ENCODE results near the gene CPA4. TPM values are rescaled to one million over a fixed set of nuclear protein-coding genes. Genes with fewer than 3 reads are reported as not detected.
A peak's percentile ranks its signal among the peaks of the same experiment; 100 is the strongest.

The CPA4 gene
- total and polyA plus RNA-seq, 8 donors: 4.5 to 12.4 (median 6.4) TPM

GRCh38 chr7:130294314-130294713 is 1.4 kb downstream of the CPA4 start:
- 79 to 84% methylated on average over 5 of the region's 5 CpGs for WGBS, 2 donors
- no peaks in the 10 kb centered on the region for H3K36me3 ChIP-seq
- no peak for TF ChIP-seq CTCF (IDR thresholded peaks at IDR 0.05)
- H3K4me3 ChIP-seq: no peak overlapping the region
- peak in 1 of 6 donors; percentile 48 for DNase-seq
- intact Hi-C loops (cut with DNase I): loop anchor here in 1 of 3 donors (10.0 kb wide), 1 partner anchor 70 kb away; no protein-coding TSS in a partner anchor
- no peaks in the 10 kb centered on the region for H3K4me1 ChIP-seq
- H3K27ac ChIP-seq: no peak overlapping the region
- no peaks in the 10 kb centered on the region for H3K9me3 ChIP-seq
- no peak for ATAC-seq
- FAIRE-seq: no peak
- H3K27me3 ChIP-seq: no peaks in the 10 kb centered on the region

- intact Hi-C loops (cut with DNase I): loop anchor here in 2 of 3 donors (5.0 to 10.0 kb wide), 2 partner anchors 68 to 71 kb away; no protein-coding TSS in a partner anchor
- ATAC-seq (no peak), DNase-seq (no peak), FAIRE-seq (no peak)
- H3K4me3 ChIP-seq: no peak overlapping the region
- H3K36me3 ChIP-seq: no peaks in the 10 kb centered on the region
- TF ChIP-seq CTCF (IDR thresholded peaks at IDR 0.05): no peak
- H3K27me3 ChIP-seq: no peaks in the 10 kb centered on the region
- H3K4me1 ChIP-seq: no peaks in the 10 kb centered on the region
- 94 to 96% methylated on average over 13 of the region's 13 CpGs for WGBS, 2 donors
- no peaks in the 10 kb centered on the region for H3K9me3 ChIP-seq
- H3K27ac ChIP-seq: no peak overlapping the region
Observed at GRCh38 chr7:130296221-130296951, 3.4 kb downstream of the CPA4 start.

GRCh38 chr7:130297628-130298543 is 4.9 kb downstream of the CPA4 start:
- FAIRE-seq (no peak), ATAC-seq (no peak), DNase-seq (no peak)
- H3K4me3 ChIP-seq: no peak overlapping the region
- no peak for TF ChIP-seq CTCF (IDR thresholded peaks at IDR 0.05)
- H3K9me3 ChIP-seq: no peaks in the 10 kb centered on the region
- no peaks in the 10 kb centered on the region for H3K27me3 ChIP-seq
- no peak overlapping the region for H3K27ac ChIP-seq
- peaks cover 0 to 2% (median 0%) of the 10 kb centered on the region in 3 donors for H3K4me1 ChIP-seq
- intact Hi-C loops (cut with DNase I): loop anchor here in 2 of 3 donors (5.0 to 10.0 kb wide), 2 partner anchors 67 to 69 kb away; no protein-coding TSS in a partner anchor
- no peaks in the 10 kb centered on the region for H3K36me3 ChIP-seq
- WGBS, 2 donors: 90 to 91% methylated on average over 20 of the region's 20 CpGs

GRCh38 chr7:130298544-130299326 is 5.8 kb downstream of the CPA4 start:
- DNase-seq (no peak), ATAC-seq (peak in 2 of 4 donors; percentile 41 to 52), FAIRE-seq (no peak)
- peaks cover 0 to 4% (median 0%) of the 10 kb centered on the region in 3 donors for H3K4me1 ChIP-seq
- no peak overlapping the region for H3K27ac ChIP-seq
- no peak for TF ChIP-seq CTCF (IDR thresholded peaks at IDR 0.05)
- H3K4me3 ChIP-seq: no peak overlapping the region
- intact Hi-C loops (cut with DNase I): loop anchor here in 2 of 3 donors (5.0 to 10.0 kb wide), 2 partner anchors 66 to 69 kb away; no protein-coding TSS in a partner anchor
- 76 to 84% methylated on average over 5 of the region's 5 CpGs for WGBS, 2 donors
- H3K9me3 ChIP-seq: no peaks in the 10 kb centered on the region
- H3K27me3 ChIP-seq: no peaks in the 10 kb centered on the region
- H3K36me3 ChIP-seq: no peaks in the 10 kb centered on the region

Measured in pancreas (tissue), 10 donors.